Kidney (tissue), 14 donors: ENCODE results near the gene PEX5L. TPM values are rescaled to one million over a fixed set of nuclear protein-coding genes. Genes with fewer than 3 reads are reported as not detected.

Experiments
- DNase-seq, 5 donors: peaks; one replicate each; pipeline ENCODE4 v3.0.0-alpha.2; 2013 to 2020
- FAIRE-seq: peaks from 2 replicates; lab custom pipeline; 2012; peaks lifted over from hg19 to GRCh38; lab: Jason Lieb, UNC
- H3K27ac ChIP-seq, 2 donors: one replicate each; pipeline ENCODE4 v1.7.0; 2013; ENCODE audit warnings: low read depth in 2 of 2, low read length in 2 of 2, inconsistent platforms in 1 of 2
- H3K27me3 ChIP-seq: one replicate; pipeline ENCODE4 v1.7.1; 2013; ENCODE audit warnings: low read length, inconsistent platforms; ENCODE audit not compliant: control insufficient read depth, insufficient read depth
- H3K36me3 ChIP-seq, 3 donors: one replicate each; pipeline versions ENCODE4 v1.7.0 to v1.7.1; 2013; ENCODE audit warnings: low read length in 3 of 3, control low read depth in 1 of 3, inconsistent platforms in 1 of 3; ENCODE audit not compliant: insufficient read depth in 3 of 3, control insufficient read depth in 2 of 3
- H3K4me1 ChIP-seq, 3 donors: one replicate each; pipeline versions ENCODE4 v1.7.0 to v1.7.1; 2013; ENCODE audit warnings: low read length in 3 of 3, inconsistent platforms in 1 of 3, low read depth in 1 of 3; ENCODE audit not compliant: control insufficient read depth in 2 of 3, insufficient read depth in 2 of 3
- H3K4me3 ChIP-seq, 3 donors: one replicate each; pipeline versions ENCODE4 v1.7.0 to v1.8.1; 2013; ENCODE audit warnings: low read length in 3 of 3, control low read depth in 1 of 3, inconsistent platforms in 1 of 3
- H3K9ac ChIP-seq, 3 donors: one replicate each; pipeline versions ENCODE4 v1.7.0 to v1.7.1; 2013; ENCODE audit warnings: low read length in 3 of 3, control low read depth in 1 of 3, inconsistent platforms in 1 of 3
- H3K9me3 ChIP-seq, 3 donors: one replicate each; pipeline versions ENCODE4 v1.7.0 to v1.7.1; 2013; ENCODE audit warnings: low read length in 3 of 3, control low read depth in 1 of 3, inconsistent platforms in 1 of 3; ENCODE audit not compliant: control insufficient read depth in 2 of 3, insufficient read depth in 1 of 3
- CTCF ChIP-seq: IDR thresholded peaks from 3 replicates; pipeline ENCODE4 v1.5.1; 2012; ENCODE audit warnings: mild to moderate bottlenecking, moderate library complexity, borderline replicate concordance; ENCODE audit not compliant: insufficient read depth; ENCODE audit errors: extremely low read depth
- intact Hi-C: fragments of 100-400 bp; cut with DNase I; formaldehyde crosslinking; loops from one replicate; pipeline ENCODE4 v1.11.1; 2022
- polyA plus RNA-seq: library from polyadenylated mRNA; stranded (reverse); fragments of 350-450 nt; fragmentation: Illumina TruSeq; extraction: RNeasy Lipid Tissue Mini Kit (QIAGEN cat#74804); gene quantifications from one replicate; pipeline ENCODE4 v1.2.3, GENCODE V29; 2014; ENCODE audit warnings: low read depth, low replicate concordance; ENCODE audit not compliant: insufficient read depth
- total RNA-seq: library from RNA; stranded (reverse); fragmentation: NEBNext Ultra II Directional; extraction: Animal tissue kit (Norgen Biotek cat#: 25700); gene quantifications from one replicate; pipeline ENCODE4 v1.2.1, GENCODE V29; 2021
- donor health status: control.
- donor health status: control.
- donor health status: control.
- donor health status: control.
- donor health status: control.
- donor health status: DM: yes; HTN: yes; CAD: no.
- donor health status: Normal renal cell carcinoma (clear cell type).

Gene PEX5L
- total and polyA plus RNA-seq, 2 donors from 2014 or later = 0.32 TPM; not detected in 1

- Histone ChIP-seq H3K27ac (no peak overlapping the region), H3K4me1 (peaks cover 0 to 5% (median 0%) of the 10 kb centered on the region in 3 donors), H3K27me3 (no peaks in the 10 kb centered on the region), H3K9me3 (no peaks in the 10 kb centered on the region), H3K4me3 (no peak overlapping the region), H3K36me3 (no peaks in the 10 kb centered on the region), H3K9ac (no peak overlapping the region)
- no peak for TF ChIP-seq CTCF
- FAIRE-seq = no peak
- no peak for DNase-seq
- intact Hi-C loops = no loop called here
These were observed 80.9 kb downstream of the PEX5L start for GRCh38 chr3:179955809-179956208.

GRCh38 chr3:179955286-179955685 lies 81.5 kb downstream of the PEX5L start:
- FAIRE-seq = no peak
- Histone ChIP-seq H3K9ac (no peak overlapping the region), H3K27me3 (no peaks in the 10 kb centered on the region), H3K27ac (no peak overlapping the region), H3K9me3 (no peaks in the 10 kb centered on the region), H3K4me1 (peaks cover 0 to 5% (median 0%) of the 10 kb centered on the region in 3 donors), H3K36me3 (no peaks in the 10 kb centered on the region), H3K4me3 (no peak overlapping the region)
- TF ChIP-seq CTCF = no peak
- no peak for DNase-seq
- intact Hi-C loops = no loop called here

- DNase-seq (peak in 2 of 5 donors; percentile 49 to 55), FAIRE-seq (no peak)
- Histone ChIP-seq H3K9ac (peak overlapping the region in 1 of 3 donors; percentile 12), H3K4me3 (peak overlapping the region in 2 of 3 donors; percentile 6 to 57), H3K4me1 (peaks cover 0 to 5% (median 0%) of the 10 kb centered on the region in 3 donors), H3K27ac (no peak overlapping the region), H3K36me3 (no peaks in the 10 kb centered on the region), H3K27me3 (no peaks in the 10 kb centered on the region), H3K9me3 (no peaks in the 10 kb centered on the region)
- intact Hi-C loops = no loop called here
- TF ChIP-seq CTCF = no peak
These were observed 82.5 kb downstream of the PEX5L start for GRCh38 chr3:179953993-179954870.
